Loucy (cell line): ENCODE measurements around the gene MARCHF6.

Experiments
- H2AFZ ChIP-seq: fragments of 200-600 bp; sonication (generic); 2 replicates; pipeline ENCODE4 v1.6.0; 2016; ENCODE audit warnings: antibody characterized with exemption, mild to moderate bottlenecking, low read length, moderate library complexity
- H3F3A ChIP-seq: fragments of 200-600 bp; 2 replicates; pipeline ENCODE4 v1.6.0; 2016; ENCODE audit warnings: antibody characterized with exemption, low read depth, mild to moderate bottlenecking
- H3K27me3 ChIP-seq: fragments of 200-600 bp; sonication (generic); 2 replicates; pipeline ENCODE4 v1.6.1; 2014; ENCODE audit warnings: low read length, mild to moderate bottlenecking; ENCODE audit not compliant: insufficient read depth, poor library complexity, severe bottlenecking
- H3K36me3 ChIP-seq: fragments of 200-600 bp; sonication (generic); 2 replicates; pipeline ENCODE4 v1.6.1; 2016; ENCODE audit warnings: low read length; ENCODE audit not compliant: insufficient read depth
- H3K4me1 ChIP-seq: fragments of 200-600 bp; sonication (generic); 2 replicates; pipeline ENCODE4 v1.5.1; 2014; ENCODE audit warnings: low read length, mild to moderate bottlenecking; ENCODE audit not compliant: insufficient read depth, poor library complexity, severe bottlenecking
- H3K4me2 ChIP-seq: fragments of 200-600 bp; sonication (generic); 2 replicates; pipeline ENCODE4 v1.6.0; 2014; ENCODE audit warnings: antibody characterized with exemption, low read length, low read depth, mild to moderate bottlenecking; ENCODE audit not compliant: poor library complexity, severe bottlenecking
- H3K4me3 ChIP-seq: fragments of 200-600 bp; sonication (generic); 2 replicates; pipeline ENCODE4 v1.5.1; 2014; ENCODE audit warnings: low read length, mild to moderate bottlenecking, mixed read lengths; ENCODE audit not compliant: poor library complexity, severe bottlenecking
- H3K79me2 ChIP-seq: fragments of 200-600 bp; sonication (generic); 2 replicates; pipeline ENCODE4 v1.6.1; 2014; ENCODE audit warnings: low read length; ENCODE audit not compliant: insufficient read depth
- H3K9ac ChIP-seq: fragments of 200-600 bp; sonication (generic); 2 replicates; pipeline ENCODE4 v1.6.0; 2014; ENCODE audit warnings: mild to moderate bottlenecking, low read depth, low read length, moderate library complexity; ENCODE audit not compliant: poor library complexity, severe bottlenecking
- H3K9me2 ChIP-seq: fragments of 200-600 bp; sonication (generic); replicated peaks from 2 replicates; pipeline ENCODE4 v1.6.1; 2016; ENCODE audit warnings: low read depth, low read length, mixed read lengths
- H3K9me3 ChIP-seq: fragments of 200-600 bp; sonication (generic); 2 replicates; pipeline ENCODE4 v1.6.1; 2014; ENCODE audit warnings: mild to moderate bottlenecking, antibody characterized with exemption, low read length, low read depth; ENCODE audit not compliant: insufficient read depth
- H4K20me1 ChIP-seq: fragments of 200-600 bp; sonication (generic); 2 replicates; pipeline ENCODE4 v1.6.0; 2014; ENCODE audit warnings: antibody characterized with exemption, low read length, mild to moderate bottlenecking; ENCODE audit not compliant: insufficient read depth, poor library complexity, severe bottlenecking
- CTCF ChIP-seq: fragments of 200-600 bp; sonication (generic); conservative IDR thresholded peaks from 2 replicates; pipeline ENCODE4 v1.5.1; 2014; ENCODE audit warnings: mild to moderate bottlenecking, antibody characterized with exemption, low read length
- EZH2phosphoT487 ChIP-seq: fragments of 200-600 bp; IDR thresholded peaks from 2 replicates; pipeline ENCODE4 v1.6.1; 2018; ENCODE audit warnings: antibody characterized with exemption, mild to moderate bottlenecking, moderate library complexity, borderline replicate concordance

The MARCHF6 gene

GRCh38 chr5:10328323-10328722, 25.2 kb upstream of the MARCHF6 start:
- H3K9me3 ChIP-seq = no peaks in the 10 kb centered on the region
- no peak overlapping the region for H2AFZ ChIP-seq
- H3K4me1 ChIP-seq = no peaks in the 10 kb centered on the region
- H3K79me2 ChIP-seq = no peaks in the 10 kb centered on the region
- no peaks in the 10 kb centered on the region for H4K20me1 ChIP-seq
- TF ChIP-seq EZH2phosphoT487 = no peak
- TF ChIP-seq CTCF = no peak
- H3K9ac ChIP-seq = no peak overlapping the region
- no peaks in the 10 kb centered on the region for H3K9me2 ChIP-seq
- H3K4me3 ChIP-seq = no peak overlapping the region
- no peaks in the 10 kb centered on the region for H3K27me3 ChIP-seq
- H3K36me3 ChIP-seq = no peaks in the 10 kb centered on the region
- no peak overlapping the region for H3K4me2 ChIP-seq
- H3F3A ChIP-seq = no peaks in the 10 kb centered on the region

- Histone ChIP-seq H2AFZ (no peak overlapping the region), H3K36me3 (no peaks in the 10 kb centered on the region), H3K79me2 (no peaks in the 10 kb centered on the region), H3K4me2 (no peak overlapping the region), H3K27me3 (no peaks in the 10 kb centered on the region), H3K9ac (no peak overlapping the region), H3K9me2 (no peaks in the 10 kb centered on the region), H3K4me1 (no peaks in the 10 kb centered on the region), H3K9me3 (no peaks in the 10 kb centered on the region), H3K4me3 (no peak overlapping the region), H3F3A (no peaks in the 10 kb centered on the region), H4K20me1 (no peaks in the 10 kb centered on the region)
- no peak for TF ChIP-seq CTCF
Observed at GRCh38 chr5:10329446-10329819, 24.1 kb upstream of the MARCHF6 start.

GRCh38 chr5:10329820-10330481, 23.5 kb upstream of the MARCHF6 start:
- Histone ChIP-seq H4K20me1 (no peaks in the 10 kb centered on the region), H3K4me3 (no peak overlapping the region), H3K9me2 (no peaks in the 10 kb centered on the region), H3K4me2 (no peak overlapping the region), H3K4me1 (no peaks in the 10 kb centered on the region), H2AFZ (no peak overlapping the region), H3K79me2 (no peaks in the 10 kb centered on the region), H3K36me3 (no peaks in the 10 kb centered on the region), H3K9me3 (no peaks in the 10 kb centered on the region), H3K9ac (no peak overlapping the region), H3K27me3 (no peaks in the 10 kb centered on the region), H3F3A (no peaks in the 10 kb centered on the region)
- TF ChIP-seq CTCF = no peak
- no peak for TF ChIP-seq EZH2phosphoT487
